GM19193 (cell line): ENCODE data around the gene MAP2K4.
A peak's percentile ranks its signal among the peaks of the same experiment; 100 is the strongest.

Source experiments
- POLR2A ChIP-seq: IDR thresholded peaks from 4 replicates; pipeline ENCODE4 v1.6.1; 2011; ENCODE audit not compliant: insufficient read depth, insufficient read length; ENCODE audit errors: extremely low read depth

MAP2K4 gene

DNA sequence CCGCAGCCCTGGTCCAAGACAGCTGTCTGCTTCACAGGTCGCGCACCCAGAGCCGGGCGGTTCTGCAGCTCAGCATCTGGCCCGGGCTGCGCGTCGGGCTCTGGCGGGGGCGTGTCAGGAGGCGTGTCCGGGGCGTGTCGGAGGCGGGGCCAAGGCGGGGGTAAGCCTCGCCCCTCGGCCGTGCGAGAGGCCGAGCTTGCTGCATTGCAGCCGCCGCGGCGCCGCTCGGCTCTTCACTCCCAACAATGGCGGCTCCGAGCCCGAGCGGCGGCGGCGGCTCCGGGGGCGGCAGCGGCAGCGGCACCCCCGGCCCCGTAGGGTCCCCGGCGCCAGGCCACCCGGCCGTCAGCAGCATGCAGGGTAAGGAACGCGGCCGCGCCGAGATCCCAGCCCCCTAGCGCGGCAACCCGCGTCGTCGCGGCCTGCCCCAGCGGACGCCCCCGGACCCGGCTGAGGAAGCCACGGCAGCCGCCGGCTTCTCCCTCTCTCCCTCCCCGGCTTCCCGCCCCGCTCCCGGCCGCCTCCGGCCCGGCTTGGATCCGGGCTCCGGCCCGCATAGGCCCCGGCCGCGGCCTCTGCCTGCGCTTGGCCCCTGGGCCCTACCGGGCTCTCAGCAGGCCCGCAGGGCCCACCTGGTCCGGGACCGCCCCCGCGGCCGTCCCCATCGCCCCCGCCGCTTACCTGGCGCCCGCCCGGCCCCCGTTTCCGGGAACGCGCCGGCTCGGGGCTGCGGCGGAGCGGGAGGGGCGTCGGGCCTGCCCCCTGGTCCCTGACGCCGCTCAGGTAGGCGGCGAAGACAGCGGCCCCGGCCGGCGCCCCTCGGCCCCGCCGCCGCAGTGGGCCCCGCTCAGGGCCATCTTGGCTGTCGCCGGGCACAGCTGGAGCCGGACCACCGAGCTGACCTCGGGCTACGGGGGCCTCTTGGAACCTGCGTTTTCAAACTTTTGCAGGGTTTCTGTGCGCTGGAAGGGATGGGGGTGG lies at the start of gene MAP2K4:
Gene MAP2K4 (plus strand): TSS at position 236 of the 981 bp plus-strand sequence. CDS start 10 bp downstream, at position 246.
- peak; percentile 87 for TF ChIP-seq POLR2A

DNA sequence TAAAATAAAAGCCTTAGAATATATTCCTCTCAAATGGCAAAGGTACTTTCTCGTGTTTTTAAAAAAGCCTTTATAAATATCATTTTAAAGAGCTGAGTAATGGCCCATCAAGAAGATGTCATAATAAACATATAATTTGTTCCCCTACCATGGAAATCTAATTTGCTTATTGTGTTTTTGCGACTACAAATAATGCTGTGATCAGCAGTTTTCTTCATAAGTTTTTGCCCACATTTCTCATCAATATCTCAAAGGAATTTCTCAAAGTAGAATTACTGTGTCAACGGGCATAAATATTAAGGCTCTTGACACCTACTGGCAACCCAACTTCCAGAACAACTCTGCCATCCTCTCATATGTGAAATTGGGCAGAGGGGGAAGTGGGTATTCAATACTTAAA lies 40.9 kb upstream of the MAP2K4 start:
- TF ChIP-seq POLR2A = no peak

DNA sequence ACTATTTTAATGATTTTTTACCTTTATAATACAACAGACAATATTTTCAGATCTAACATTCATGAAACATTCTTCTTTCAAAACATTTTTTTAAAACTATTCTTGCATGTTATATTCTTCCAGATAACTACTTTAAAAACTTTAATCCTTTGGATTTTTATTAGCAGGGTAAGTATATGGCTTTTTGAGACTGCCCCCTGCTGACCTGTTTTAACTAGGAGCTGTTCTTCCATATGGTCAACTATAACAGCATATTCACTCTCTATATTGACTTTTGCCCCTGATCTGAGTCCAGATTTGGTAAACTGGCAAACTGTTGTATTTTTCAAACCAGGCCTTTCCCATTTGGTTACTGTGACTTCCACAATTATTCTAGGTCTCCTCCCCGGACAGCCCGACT lies 39.9 kb upstream of the MAP2K4 start:
- TF ChIP-seq POLR2A = no peak

DNA sequence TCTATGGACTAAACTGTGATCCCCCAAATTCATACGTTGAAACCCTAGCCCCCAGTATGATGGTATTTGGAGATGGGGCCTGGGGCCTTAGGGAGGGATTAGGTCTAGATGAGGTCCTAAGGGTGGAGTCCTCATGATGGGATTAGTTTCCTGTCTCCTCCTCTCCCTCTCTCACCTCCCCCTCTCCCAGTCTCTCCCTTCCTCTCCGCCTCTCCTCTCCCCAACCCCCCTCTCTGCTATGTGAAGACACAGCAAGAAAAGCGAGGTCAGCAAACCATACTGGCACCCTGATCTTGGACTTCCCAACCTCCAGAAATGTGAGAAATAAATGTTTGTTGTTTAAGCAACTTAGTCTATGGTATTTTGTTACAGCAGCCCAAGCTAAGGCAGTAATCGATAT lies 38.8 kb upstream of the MAP2K4 start:
- TF ChIP-seq POLR2A = no peak

DNA sequence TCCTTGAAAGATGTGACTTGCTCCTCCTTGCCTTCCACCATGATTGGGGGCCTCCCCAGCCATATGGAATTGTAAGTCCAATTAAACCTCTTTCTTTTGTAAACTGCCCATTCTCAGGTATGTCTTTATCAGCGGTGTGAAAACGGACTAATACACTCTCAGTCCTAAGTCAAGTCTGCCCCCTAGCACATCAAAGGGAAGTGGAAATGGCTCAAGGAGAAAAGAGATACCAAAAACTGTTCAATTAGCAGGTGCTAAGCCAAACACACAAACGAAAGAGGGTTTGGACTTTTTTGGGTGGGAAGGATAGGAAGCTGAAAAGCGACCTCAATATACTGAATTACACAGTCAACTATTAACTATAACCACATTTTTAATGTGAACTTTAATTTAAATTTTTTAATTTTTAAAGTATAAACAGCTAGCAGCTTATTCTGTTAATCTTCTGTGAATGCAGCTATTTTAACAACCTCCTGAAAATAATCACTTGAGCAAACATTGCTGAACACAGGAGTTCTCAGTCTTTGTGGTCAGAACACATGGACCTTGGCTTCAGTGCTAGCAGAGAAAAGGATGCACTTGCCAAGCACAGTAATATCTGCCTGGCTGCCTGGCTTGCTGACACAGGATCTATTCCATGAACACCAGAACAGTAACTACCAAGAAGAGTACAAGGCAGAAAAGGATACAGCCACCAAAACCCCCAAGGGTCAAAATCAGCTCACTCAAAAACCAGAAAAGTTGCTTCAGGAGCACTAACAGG lies 34.3 kb upstream of the MAP2K4 start:
- no peak for TF ChIP-seq POLR2A

DNA sequence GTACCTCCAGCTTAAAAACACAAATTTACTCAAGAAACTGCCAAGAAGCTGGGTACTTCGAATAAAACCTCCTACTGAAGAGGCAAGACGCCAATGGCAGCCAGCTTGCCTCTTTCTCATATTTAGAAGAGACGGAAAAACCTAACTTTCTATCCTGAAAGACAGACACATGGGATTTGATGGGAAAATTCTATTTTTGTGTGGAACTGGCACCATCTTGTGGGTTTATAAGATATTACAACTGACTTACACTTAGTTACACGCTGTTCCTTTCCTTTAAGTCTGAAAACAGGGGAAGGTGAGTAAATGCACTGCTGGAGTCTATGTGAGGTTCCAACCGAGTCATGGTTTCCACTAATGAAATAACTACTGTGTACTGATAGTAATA lies 33.7 kb upstream of the MAP2K4 start:
- no peak for TF ChIP-seq POLR2A

DNA sequence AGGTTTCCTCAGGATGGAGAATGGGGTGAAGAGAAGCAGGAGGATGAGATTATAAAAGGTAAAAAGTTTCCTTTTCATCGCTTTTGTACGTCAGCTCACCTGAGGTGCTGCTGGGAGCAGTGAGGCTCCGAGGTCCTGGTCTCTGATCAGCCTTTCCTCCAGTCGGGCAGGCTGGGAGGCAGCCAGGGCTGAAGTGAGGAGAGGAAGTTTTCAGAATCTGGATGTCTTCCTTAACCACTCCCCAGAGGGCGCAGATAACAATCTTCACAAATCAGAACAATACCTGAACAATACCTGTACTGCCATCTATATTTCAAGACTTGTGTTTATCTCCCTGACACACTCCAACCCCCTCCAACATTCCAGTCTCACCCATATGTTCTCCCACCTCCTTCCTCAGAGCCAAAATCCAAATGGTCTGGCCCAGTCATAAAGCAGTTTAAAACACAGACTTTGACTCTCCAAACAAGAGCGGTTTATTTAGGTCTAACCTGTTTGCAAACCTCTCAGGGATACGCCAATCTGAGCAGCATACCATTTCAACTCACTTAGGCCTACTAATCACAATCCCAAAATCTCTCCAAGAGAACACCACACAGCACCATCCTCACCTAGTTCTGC lies 30.2 kb upstream of the MAP2K4 start:
- no peak for TF ChIP-seq POLR2A

DNA sequence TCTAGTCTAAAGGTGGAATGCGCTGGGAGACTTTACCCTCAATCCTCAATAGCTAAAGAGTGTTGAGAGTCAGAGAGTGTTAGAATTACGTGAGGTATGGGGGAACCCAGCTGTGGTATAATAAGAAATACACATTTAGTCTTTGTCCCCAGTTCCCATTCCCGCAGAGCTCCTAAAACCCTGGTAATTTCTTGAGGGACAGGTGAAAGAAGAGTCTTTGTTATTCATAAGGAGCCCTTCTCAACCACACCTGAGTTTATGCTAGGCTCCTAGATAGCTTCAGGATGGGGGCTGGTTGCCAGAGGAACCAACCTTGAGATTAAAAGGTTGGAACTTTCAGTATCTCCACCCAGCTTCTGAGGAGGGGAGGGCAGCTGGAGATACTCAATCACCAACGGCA lies 29.2 kb upstream of the MAP2K4 start:
- TF ChIP-seq POLR2A = no peak

DNA sequence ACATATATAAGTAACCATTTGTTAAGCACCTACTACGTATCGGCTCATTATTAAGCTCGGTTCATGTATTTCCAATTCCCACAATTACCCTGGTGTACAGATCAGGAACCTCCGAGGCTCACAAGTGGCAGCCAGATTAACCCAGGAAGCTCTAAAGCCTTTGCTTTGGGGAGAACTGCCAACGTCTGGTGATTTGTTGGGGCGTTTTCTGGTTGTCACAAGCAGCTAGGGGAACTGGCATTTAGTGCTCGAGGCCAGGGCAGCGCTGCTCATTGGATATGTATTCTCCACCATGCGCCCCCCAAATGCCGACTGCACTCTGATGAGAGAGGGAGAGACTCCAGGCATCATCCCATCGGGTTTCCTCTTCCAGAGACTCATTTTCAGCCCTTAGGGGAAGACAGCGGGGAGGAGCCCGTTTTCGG lies 23.9 kb upstream of the MAP2K4 start:
- TF ChIP-seq POLR2A = no peak

DNA sequence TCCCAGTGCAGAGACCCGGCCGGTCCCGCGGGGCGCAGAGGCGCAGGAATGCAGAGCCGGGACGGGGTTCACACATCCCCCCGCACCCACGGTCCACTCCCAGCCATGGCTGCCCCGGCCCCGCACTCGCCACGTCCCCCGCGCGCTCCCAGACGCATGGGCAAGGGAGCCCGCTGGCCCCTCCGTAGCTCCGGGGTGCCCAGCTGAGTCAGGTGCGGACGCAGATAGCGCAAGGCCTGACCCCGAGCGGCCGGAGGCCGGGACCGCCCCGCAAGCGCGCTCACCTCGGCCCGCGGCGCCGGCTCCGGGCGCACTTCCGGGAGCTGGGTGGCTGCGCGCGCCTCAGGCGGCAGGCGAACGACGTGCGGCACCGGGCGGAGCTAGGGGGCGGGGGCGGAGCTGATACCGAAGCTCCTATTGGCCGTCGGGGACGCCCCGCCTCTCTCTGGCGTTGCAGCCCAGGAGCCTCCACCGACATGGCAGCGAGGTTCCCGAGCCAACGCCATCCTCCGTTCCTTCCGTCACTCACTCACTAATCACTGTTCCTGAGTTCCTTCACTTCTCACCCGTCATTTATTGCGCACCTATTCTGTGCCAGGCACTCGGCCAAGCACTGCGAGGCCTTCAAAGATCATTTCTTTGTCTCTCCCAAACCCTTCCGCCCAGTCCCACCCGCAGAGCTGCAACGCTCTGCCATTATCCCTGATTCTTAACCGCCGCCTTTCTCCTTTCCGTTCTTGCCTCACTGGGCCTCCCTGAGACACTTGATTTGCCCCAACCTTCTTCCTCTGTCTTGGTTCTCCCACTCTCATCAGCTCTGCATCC lies 23.3 kb upstream of the MAP2K4 start, which contains the start of gene ZNF18:
Gene ZNF18 (minus strand): TSS at position 329 of the 825 bp plus-strand sequence. CDS start 4,646 bp downstream, outside the sequence.
- TF ChIP-seq POLR2A = peak; percentile 97

DNA sequence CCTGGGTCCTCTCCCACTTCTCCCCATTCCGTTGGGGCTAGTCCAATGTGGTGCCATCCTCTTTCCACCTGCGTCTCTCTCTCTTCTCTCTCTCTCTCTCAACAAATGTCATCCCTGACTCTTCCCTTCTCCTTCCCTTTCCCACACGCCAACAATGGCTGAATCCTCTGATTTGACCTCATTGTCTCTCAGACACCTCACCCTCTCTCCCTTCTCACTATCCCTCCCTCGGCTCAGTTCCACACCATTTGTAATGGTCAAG lies 22.8 kb upstream of the MAP2K4 start:
- TF ChIP-seq POLR2A = no peak

DNA sequence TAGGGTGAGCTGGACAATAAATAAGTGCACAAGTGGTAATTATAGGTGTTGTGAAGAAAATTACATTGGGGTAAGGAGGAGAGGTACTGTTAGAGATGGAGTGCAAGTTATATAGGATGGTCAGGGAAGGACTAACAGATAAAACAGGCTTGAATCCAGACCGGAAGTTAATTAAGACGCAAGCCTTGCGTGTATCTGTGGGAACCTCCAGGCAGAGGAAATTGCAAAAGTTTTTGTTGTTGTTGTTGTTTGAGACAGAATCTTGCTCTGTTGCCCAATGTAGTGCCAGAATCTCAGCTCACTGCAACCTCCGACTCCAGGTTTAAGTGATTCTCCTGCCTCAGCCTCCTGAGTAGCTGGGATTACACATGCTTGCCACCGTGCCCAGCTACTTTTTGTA lies 21.0 kb upstream of the MAP2K4 start:
- no peak for TF ChIP-seq POLR2A

DNA sequence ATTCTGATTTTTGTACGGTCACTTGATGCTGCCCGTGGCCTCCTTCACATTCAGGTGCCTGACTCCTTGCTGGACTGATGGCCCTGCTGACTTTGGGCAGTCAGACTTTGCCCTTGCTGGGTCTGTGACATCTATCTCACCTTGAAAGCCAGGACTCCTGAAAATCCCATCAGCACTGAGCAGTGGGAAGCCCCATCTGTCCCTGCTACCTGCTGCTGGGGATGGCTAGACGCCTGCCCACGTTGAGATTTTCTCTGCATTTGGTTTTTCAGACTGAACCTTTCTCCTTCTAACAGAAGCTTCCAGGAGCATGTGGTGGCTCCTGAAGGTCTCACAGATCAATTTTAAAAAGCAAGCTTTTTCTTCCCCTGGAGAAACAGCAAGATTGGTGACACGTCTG lies 13.2 kb upstream of the MAP2K4 start:
- TF ChIP-seq POLR2A = no peak

DNA sequence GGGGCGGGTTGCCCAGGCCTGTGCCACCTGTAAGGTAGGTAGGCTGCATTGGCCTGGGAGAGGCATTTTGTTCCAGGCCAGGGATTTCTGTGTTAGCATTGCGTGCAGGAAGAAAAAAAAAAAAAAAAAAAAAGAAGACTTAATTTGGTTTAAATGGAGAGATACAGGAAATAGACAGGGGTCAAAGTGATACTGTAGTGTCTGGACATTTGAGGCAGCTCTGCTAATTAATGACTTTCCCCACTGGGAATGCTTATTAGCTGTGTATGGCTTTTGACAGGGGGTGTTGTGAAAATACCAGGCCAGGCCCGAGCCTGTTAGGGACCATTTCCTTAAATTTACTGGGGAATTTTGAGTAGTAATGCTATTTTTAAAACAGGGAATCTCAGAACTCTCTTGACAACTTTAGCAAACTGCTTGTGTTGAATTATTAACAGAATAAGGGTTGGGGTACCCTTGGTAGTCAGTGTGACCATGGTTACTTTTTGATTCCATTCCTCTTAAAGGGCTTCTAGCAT lies 1.0 kb downstream of the MAP2K4 start:
- TF ChIP-seq POLR2A = no peak
